SK-N-MC (cell line): ENCODE results near the gene BIRC6.
"Not testable (repeated sequence)": the region's sequence is repeated elsewhere in the genome, so short reads cannot be mapped to it uniquely, and the experiment has no call there.

ENCODE experiments used
- DNase-seq: peaks from one replicate; pipeline ENCODE4 v3.0.0-alpha.2; 2011; ENCODE audit warnings: low read depth, low spot score
- H3K27ac ChIP-seq: fragments of 200-600 bp; sonication (generic); 2 replicates; pipeline ENCODE4 v1.5.1; 2016; ENCODE audit warnings: mixed run types
- H3K36me3 ChIP-seq: fragments of 200-600 bp; sonication (generic); 2 replicates; pipeline ENCODE4 v1.6.1; 2017; ENCODE audit warnings: antibody characterized with exemption, low read length, mixed read lengths; ENCODE audit not compliant: insufficient read depth
- H3K4me3 ChIP-seq: fragments of 200-600 bp; sonication (generic); 2 replicates; pipeline ENCODE4 v1.5.1; 2016
- H3K9ac ChIP-seq: fragments of 200-600 bp; sonication (generic); 2 replicates; pipeline ENCODE4 v1.8.0; 2017; ENCODE audit warnings: mixed run types, mixed read lengths; ENCODE audit not compliant: insufficient read length
- H3K9me3 ChIP-seq: fragments of 200-600 bp; sonication (generic); 2 replicates; pipeline ENCODE4 v1.6.1; 2017; ENCODE audit warnings: low read depth, mild to moderate bottlenecking, antibody characterized with exemption, low read length, moderate library complexity, mixed read lengths
- EZH2 ChIP-seq: fragments of 200-600 bp; sonication (generic); IDR thresholded peaks from one replicate; pipeline ENCODE4 v1.6.1; 2017; ENCODE audit warnings: antibody characterized with exemption
- FOXP2 ChIP-seq: optimal IDR thresholded peaks from 2 replicates; pipeline ENCODE3; 2011; ENCODE audit warnings: mild to moderate bottlenecking, moderate library complexity; ENCODE audit not compliant: insufficient read depth; ENCODE audit errors: extremely low read length, control extremely low read depth
- POLR2AphosphoS5 ChIP-seq: IDR thresholded peaks from 2 replicates; pipeline ENCODE4 v1.6.1; 2012; ENCODE audit warnings: mild to moderate bottlenecking, low read depth, low read length, borderline replicate concordance

Gene BIRC6

DNA sequence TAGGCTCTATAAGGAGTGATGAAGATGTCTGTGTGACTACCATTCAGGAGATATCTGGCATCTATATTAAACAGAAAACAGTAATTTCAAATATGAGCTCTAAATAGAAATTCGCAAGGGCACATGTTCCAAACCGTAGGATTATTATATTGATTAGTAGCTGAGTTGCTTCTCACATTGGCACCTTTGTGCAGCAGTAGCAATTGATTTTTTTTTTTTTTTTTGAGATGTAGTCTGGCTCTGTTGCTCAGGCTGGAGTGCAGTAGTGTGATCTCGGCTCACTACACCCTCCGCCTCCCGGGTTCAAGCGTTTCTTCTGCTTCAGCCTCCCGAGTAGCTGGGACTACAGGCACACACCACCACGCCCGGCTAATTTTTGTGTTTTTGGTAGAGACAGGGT is 12.4 kb downstream of the BIRC6 start:
- H3K36me3 ChIP-seq: peaks cover 14% of the 10 kb centered on the region
- no peak overlapping the region for H3K27ac ChIP-seq
- no peak overlapping the region for H3K4me3 ChIP-seq
- TF ChIP-seq EZH2 (no peak), POLR2AphosphoS5 (no peak)
- H3K9me3 ChIP-seq: no peaks in the 10 kb centered on the region
- no peak overlapping the region for H3K9ac ChIP-seq
- no peak for DNase-seq

DNA sequence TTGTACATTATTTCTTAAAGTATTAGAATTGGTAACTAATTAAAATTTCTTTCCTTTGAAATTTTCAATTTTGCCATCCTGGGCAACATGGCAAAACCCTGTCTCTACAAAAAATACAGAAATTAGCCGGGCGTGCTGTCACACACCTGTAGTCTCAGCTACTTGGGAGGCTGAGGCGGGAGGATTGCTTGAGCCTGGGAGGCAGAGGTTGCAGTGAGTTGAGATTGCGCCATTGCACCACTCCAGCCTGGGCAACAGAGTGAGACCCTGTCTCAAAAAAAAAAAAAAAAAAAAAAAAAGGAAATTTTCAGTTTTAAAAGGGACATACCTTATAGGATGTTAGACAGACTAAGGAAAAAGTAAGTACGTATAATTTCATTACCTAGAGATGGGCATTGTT is 14.1 kb downstream of the BIRC6 start:
- H3K9me3 ChIP-seq, H3K4me3 ChIP-seq, H3K9ac ChIP-seq, DNase-seq, H3K27ac ChIP-seq: not testable (repeated sequence)
- peaks cover 13% of the 10 kb centered on the region for H3K36me3 ChIP-seq

- Histone ChIP-seq H3K4me3 (no peak overlapping the region), H3K9me3 (no peaks in the 10 kb centered on the region), H3K27ac (no peak overlapping the region), H3K36me3 (peaks cover 10% of the 10 kb centered on the region), H3K9ac (no peak overlapping the region)
- no peak for DNase-seq
- TF ChIP-seq EZH2 (no peak), POLR2AphosphoS5 (no peak), FOXP2 (no peak)
These were observed 15.8 kb downstream of the BIRC6 start for GRCh38 chr2:32372519-32373182.

DNA sequence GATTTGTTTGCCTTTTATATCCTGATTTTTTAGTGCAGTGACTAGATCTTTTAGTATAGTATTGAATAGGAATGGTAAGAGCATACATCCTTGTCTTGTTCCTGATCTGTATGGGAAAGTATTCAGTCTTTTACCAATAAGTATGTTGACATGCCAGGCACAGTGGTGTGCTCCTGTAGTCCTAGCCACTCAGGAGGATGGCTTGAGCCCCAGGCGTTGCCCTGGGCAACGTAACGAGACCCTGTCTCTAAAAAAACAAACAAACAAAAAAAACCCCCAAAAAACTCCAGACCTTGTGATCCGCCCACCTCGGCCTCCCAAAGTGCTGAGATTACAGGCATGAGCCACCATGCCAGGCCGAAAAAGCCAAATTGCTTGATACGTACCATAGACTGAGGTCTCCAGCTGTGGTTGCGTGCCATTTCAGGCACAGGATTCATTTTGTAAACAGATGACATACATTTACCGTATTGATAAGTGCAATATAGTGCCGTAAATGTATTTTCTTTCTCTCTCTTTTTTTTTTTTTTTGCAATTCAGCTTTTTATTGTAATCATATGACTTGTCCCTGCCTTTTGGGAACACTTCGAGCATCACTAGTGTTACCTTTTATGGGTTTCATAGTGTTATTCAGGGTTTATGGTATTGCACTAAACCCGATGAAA is 18.5 kb downstream of the BIRC6 start:
- Histone ChIP-seq H3K9ac (no peak overlapping the region), H3K27ac (no peak overlapping the region), H3K4me3 (no peak overlapping the region), H3K36me3 (peaks cover 14% of the 10 kb centered on the region), H3K9me3 (no peaks in the 10 kb centered on the region)
- DNase-seq: no peak
- TF ChIP-seq EZH2 (no peak), FOXP2 (no peak), POLR2AphosphoS5 (no peak)

DNA sequence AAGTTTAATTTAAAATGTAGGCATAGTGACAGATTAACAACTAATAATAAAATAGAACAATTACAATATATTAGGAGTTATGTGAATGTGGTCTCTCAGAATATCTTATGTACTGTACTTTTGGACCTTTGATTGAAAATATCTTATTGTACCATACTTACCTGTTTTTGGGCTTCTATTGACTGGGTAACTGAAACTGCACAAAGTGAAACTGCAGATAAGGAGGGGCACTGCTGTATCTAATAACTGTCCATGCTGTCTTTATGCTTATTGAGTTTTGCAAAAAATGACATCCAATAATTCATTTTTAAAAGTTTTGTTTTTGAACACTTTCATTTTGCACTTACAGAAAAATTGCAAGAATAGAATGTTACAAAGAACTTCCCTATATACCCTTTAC is 19.9 kb downstream of the BIRC6 start:
- H3K9me3 ChIP-seq: no peaks in the 10 kb centered on the region
- H3K27ac ChIP-seq: no peak overlapping the region
- no peak overlapping the region for H3K4me3 ChIP-seq
- no peak overlapping the region for H3K9ac ChIP-seq
- DNase-seq: no peak
- no peak for TF ChIP-seq POLR2AphosphoS5
- TF ChIP-seq EZH2: no peak
- TF ChIP-seq FOXP2: no peak
- H3K36me3 ChIP-seq: peaks cover 22% of the 10 kb centered on the region

DNA sequence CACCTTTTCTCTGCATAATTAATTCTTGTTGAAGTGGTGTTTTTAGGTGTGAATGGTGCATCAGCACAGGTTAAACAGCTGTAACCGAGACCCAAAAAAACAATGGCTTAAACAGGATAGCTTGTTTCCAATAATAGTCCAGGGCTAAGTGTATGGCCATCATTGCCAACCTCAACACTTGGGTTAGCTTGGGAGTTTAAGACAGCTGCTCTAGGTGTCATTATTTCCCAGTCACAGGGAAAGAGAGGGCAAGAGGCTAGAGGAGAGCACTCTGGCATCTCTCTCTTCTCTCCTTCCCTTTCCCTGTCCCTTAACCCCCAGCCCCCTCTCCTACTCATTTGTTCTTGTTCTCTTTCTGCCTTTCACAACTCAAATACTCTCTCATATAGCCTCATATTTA is 21.1 kb downstream of the BIRC6 start:
- H3K4me3 ChIP-seq: no peak overlapping the region
- H3K36me3 ChIP-seq: peaks cover 23% of the 10 kb centered on the region
- H3K9ac ChIP-seq: no peak overlapping the region
- no peak overlapping the region for H3K27ac ChIP-seq
- no peaks in the 10 kb centered on the region for H3K9me3 ChIP-seq
- TF ChIP-seq FOXP2 (no peak), POLR2AphosphoS5 (no peak), EZH2 (no peak)
- DNase-seq: no peak

- Histone ChIP-seq H3K36me3 (peaks cover 27% of the 10 kb centered on the region), H3K9ac (no peak overlapping the region), H3K4me3 (no peak overlapping the region), H3K9me3 (no peaks in the 10 kb centered on the region), H3K27ac (peak overlapping the region; percentile 32)
- TF ChIP-seq POLR2AphosphoS5 (no peak), EZH2 (no peak), FOXP2 (no peak)
- DNase-seq: no peak
These were observed 22.5 kb downstream of the BIRC6 start for GRCh38 chr2:32379352-32379751.

GRCh38 chr2:32383858-32384257 is 27.0 kb downstream of the BIRC6 start:
- no peak for DNase-seq
- Histone ChIP-seq H3K9ac (no peak overlapping the region), H3K36me3 (peaks cover 54% of the 10 kb centered on the region), H3K4me3 (no peak overlapping the region), H3K9me3 (no peaks in the 10 kb centered on the region), H3K27ac (no peak overlapping the region)
- TF ChIP-seq POLR2AphosphoS5 (no peak), FOXP2 (no peak), EZH2 (no peak)

DNA sequence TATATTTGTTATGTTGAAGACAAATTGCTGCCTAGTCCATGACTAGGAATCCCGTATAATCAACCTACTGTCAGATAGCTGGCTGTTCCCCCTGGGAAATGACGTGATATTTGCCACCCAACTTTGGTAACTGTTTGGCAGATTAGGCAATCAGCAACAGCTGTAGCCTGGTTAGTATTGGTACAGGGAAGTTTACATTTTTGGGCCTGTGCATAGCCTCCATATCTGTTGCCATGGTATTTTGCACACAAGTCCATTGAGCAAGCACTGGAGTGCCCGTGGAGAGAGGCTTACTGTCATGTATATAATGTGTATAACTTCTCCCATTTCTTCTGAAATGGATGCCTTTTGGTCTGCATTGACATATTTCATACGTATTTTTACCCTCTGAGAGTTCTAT is 27.7 kb downstream of the BIRC6 start:
- DNase-seq: no peak
- H3K9me3 ChIP-seq: no peaks in the 10 kb centered on the region
- H3K27ac ChIP-seq: no peak overlapping the region
- H3K4me3 ChIP-seq: no peak overlapping the region
- peaks cover 57% of the 10 kb centered on the region for H3K36me3 ChIP-seq
- no peak overlapping the region for H3K9ac ChIP-seq
- TF ChIP-seq FOXP2: no peak
- no peak for TF ChIP-seq EZH2
- no peak for TF ChIP-seq POLR2AphosphoS5
